ENCODE measurements around the gene LRCOL1.

LRCOL1 gene

GRCh38 chr12:132597333-132598316 is 12.8 kb downstream of the LRCOL1 start (continued):
- TF ChIP-seq ZNF354C (tag by site-specific recombination; IDR thresholded peaks at IDR 0.05; ENCODE audit: borderline replicate concordance, low read depth) = no peak
- TF ChIP-seq ZNF473 (tag by site-specific recombination; IDR thresholded peaks at IDR 0.05) = no peak; the same call in 1 of the 2 replicates
- no peak for TF ChIP-seq ZFP41 (tag by site-specific recombination; IDR thresholded peaks at IDR 0.05; ENCODE audit: borderline replicate concordance)
- TF ChIP-seq ZNF654 (tag by site-specific recombination; IDR thresholded peaks at IDR 0.05; ENCODE audit: low read depth) = no peak
- TF ChIP-seq ZNF518A (tag by site-specific recombination; conservative IDR thresholded peaks at IDR 0.05; ENCODE audit: low read depth) = no peak
- peak; percentile 30; the same call in 1 of the 2 replicates for TF ChIP-seq ZFHX2 (tag by site-specific recombination; conservative IDR thresholded peaks at IDR 0.05)
- no peak for TF ChIP-seq HOXD13 (CRISPR knock-in tag; IDR thresholded peaks at IDR 0.05; ENCODE audit: borderline replicate concordance)
- TF ChIP-seq ZNF2 (tag by site-specific recombination; IDR thresholded peaks at IDR 0.05) = peak; percentile 68; the same call in 1 of the 2 replicates
- TF ChIP-seq ZBTB17 (tag by site-specific recombination; IDR thresholded peaks at IDR 0.05) = peak; percentile 53
- TF ChIP-seq ZNF366 (tag by site-specific recombination; conservative IDR thresholded peaks at IDR 0.05) = peak; percentile 90
- TF ChIP-seq ZNF148 (tag by site-specific recombination; IDR thresholded peaks at IDR 0.05; ENCODE audit: borderline replicate concordance) = peak; percentile 87; the same call in 1 of the 2 replicates
- TF ChIP-seq ZNF670 (tag by site-specific recombination; IDR thresholded peaks at IDR 0.05; ENCODE audit: low read depth) = no peak; the same call in 1 of the 2 replicates
- no peak; the same call in 1 of the 2 replicates for TF ChIP-seq ZNF211 (tag by site-specific recombination; IDR thresholded peaks at IDR 0.05; ENCODE audit: low read depth)
- TF ChIP-seq REST (tag by site-specific recombination; IDR thresholded peaks at IDR 0.05) = peak; percentile 68; the same call in 1 of the 2 replicates
- peak; percentile 5; the same call in 1 of the 2 replicates for TF ChIP-seq BCL6B (tag by site-specific recombination; IDR thresholded peaks at IDR 0.05)
- TF ChIP-seq ZBTB7A (tag by site-specific recombination; IDR thresholded peaks at IDR 0.05; ENCODE audit: low read depth) = peak; percentile 98
- no peak for TF ChIP-seq GLI4 (tag by site-specific recombination; IDR thresholded peaks at IDR 0.05)
- TF ChIP-seq YY2 (tag by site-specific recombination; IDR thresholded peaks at IDR 0.05) = peak; percentile 56; the same call in 1 of the 2 replicates
- no peak; the same call in 1 of the 2 replicates for TF ChIP-seq ZNF544 (tag by site-specific recombination; IDR thresholded peaks at IDR 0.05)
- no peak for TF ChIP-seq ZNF341 (tag by site-specific recombination; IDR thresholded peaks at IDR 0.05; ENCODE audit: low read depth)
- TF ChIP-seq YY1 (tag by site-specific recombination; IDR thresholded peaks at IDR 0.05) = no peak; the same call in 1 of the 2 replicates
- no peak for TF ChIP-seq ZNF24 (tag by site-specific recombination; IDR thresholded peaks at IDR 0.05)
- peak; percentile 62 for TF ChIP-seq SP7 (tag by site-specific recombination; IDR thresholded peaks at IDR 0.05)
- no peak for TF ChIP-seq CTCF (tag by site-specific recombination; IDR thresholded peaks at IDR 0.05)
